DMS 273 (cell line): Measurements from ENCODE around the gene RTEL1.
"Not testable (repeated sequence)": the region's sequence is repeated elsewhere in the genome, so short reads cannot be mapped to it uniquely, and the experiment has no call there.

Source experiments
- DNase-seq: peaks from one replicate; lab custom pipeline; 2025; ENCODE audit not compliant: unreplicated experiment; lab: John Stamatoyannopoulos, UW

The RTEL1 gene

DNA sequence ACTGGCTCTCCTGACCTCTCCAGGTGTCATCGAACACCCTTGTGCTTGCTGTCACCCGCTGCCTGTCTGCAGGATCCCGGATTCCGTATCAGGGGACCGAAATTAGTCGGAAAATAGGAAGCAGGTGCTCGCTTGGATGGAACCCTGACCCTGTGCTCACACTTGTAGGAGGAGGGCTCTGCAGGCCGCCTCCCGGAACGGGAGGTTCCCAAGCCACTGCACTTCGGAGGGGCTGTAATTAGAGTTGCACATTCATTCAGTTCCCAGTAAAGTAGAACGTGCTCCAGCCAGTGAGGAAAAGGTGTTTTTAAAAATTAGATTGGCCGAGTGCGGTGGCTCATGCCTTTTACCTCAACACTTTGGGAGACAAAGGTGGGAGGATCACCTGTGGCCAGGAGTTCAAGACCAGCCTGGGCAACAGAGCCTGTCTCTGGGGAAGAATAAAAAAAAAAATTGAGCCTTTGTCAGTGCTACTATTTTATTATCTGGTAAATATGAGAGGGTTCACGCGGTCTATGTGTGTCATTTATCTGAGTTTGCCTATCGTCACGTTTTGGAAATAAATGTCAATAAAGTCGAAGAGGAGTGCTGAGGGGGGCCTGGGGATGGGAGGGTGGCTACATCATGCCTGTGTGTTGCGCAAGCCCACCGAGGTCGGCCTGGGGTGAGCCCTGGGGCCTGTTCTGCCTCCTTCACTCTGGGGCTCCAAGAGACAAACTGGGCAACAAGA is 29.7 kb upstream of the RTEL1 start:
- peak; percentile 95 for DNase-seq

DNA sequence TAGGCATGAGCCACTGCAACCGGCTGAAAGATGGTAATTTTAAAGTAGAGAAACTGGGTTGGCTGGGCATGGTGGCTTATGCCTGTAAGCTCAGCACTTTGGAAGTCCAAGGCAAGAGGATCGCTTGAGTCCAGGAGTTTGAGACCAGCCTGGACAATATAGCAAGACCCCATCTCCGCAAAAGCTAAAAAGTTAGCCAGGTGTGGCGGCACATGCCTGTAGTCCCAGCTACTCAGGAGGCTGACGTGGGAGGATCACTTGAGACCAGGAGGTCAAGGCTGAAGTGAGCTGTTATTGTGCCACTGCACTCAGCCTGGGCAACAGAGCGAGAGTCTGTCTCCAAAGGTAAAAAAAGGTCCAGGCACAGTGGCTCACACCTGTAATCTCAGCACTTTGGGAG is 27.2 kb upstream of the RTEL1 start:
- DNase-seq: not testable (repeated sequence)

DNA sequence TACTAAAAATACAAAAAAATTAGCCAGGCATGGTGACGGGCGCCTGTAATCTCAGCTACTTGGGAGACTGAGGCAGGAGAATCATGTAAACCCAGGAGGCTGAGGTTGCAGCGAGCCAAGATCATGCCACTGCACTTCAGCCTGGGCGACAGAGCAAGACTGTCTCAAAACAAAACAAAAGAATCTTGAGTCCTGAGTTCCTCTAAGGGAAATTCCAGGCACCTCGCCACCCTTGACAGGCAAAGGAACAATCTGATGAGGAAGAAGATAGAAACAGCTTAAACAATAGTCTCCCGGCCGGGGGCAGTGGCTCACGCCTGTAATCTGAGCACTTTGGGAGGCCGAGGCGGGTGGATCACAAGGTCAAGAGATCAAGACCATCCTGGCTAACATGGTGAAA is 26.7 kb upstream of the RTEL1 start:
- not testable (repeated sequence) for DNase-seq

DNA sequence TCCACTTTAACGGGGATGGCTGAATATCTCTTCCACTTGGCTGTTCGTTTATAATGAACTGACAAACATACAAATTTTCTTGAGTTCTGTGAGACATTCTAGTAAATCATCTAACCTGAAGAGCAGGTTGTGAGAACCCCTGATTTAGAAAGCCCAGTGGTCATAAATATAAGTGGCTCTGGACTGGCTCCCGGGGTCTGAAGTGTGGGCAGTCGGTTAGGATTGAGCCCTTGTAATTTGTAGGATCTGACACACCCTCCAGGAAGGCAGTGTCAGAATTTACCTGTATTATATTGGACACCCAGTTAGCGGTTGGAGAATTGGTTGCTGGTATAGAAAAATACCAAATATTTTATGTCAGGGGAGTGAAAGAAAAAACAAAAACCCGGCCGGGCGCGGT is 24.4 kb upstream of the RTEL1 start:
- DNase-seq: no peak

DNA sequence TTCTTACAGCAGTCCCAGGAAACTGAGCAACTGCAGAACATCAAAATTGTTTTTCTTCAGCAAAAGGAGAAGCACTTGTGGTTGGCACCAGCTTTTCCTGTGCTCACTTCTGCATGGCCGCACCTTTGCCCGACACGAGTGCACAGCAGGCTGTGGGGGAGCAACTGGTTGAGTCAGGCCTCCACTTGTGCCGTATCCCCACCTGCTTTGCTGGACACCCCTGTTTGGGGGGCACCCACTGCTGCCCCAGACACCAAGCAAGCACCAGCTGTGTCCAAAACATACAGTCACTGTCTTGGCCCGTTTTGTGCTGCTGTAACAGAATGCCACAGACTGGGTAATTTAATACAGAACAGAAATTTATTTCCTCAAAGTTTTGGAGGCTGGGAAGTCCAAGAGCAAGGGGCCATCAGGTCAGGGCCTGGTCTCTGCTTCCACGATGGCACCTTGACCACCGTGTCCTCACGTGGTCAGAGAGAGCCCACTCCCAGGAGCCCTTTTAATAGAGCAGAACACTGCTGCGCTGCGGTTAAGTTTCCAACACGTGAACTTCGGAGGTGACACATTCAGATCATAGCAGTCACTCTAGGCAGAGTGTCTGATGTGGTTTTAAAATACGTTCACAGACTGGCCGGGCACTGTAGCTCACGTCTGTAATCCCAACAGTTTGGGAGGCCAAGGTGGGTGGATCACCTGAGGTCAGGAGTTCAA is 22.5 kb upstream of the RTEL1 start:
- DNase-seq: no peak

DNA sequence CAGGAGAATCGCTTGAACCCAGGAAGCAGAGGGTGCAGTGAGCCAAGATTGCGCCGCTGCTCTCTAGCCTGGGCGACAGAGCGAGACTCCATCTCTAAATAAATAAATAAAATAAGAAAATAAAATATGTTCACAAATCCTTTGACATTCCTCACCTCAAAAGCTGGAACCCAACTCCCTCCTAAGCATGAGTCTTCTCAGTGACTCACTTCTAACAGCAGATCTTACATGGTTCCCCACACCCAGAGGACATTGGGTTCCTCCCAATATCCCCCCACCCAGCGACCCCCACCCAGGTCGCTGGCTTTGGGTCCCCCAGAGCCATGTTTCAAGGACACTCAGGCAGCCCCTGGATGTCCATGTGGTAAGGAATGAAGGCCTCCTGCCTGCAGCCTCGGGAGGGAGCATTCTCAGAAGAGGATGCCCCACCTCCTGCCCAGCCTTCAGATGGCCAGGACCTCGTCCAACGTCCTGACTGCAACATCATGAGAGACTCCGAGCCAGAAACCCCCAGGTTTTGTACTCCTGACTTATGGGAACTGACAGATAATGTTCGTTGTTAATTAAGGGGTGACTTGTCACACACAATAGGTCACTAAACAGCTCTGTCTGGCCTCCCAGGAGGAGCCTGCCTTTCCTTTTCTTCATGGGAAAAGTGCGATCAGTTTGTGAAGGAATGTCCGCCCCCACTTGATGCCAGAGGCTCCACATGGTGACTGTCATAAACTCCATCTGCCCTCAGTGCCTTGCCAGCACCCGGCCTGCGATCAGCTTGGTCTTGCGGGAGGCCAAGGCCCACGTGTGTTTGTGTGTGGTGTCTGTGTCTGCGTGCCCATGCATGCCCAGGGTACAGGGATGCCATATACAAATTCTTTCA is 21.1 kb upstream of the RTEL1 start:
- peak; percentile 80 for DNase-seq

DNA sequence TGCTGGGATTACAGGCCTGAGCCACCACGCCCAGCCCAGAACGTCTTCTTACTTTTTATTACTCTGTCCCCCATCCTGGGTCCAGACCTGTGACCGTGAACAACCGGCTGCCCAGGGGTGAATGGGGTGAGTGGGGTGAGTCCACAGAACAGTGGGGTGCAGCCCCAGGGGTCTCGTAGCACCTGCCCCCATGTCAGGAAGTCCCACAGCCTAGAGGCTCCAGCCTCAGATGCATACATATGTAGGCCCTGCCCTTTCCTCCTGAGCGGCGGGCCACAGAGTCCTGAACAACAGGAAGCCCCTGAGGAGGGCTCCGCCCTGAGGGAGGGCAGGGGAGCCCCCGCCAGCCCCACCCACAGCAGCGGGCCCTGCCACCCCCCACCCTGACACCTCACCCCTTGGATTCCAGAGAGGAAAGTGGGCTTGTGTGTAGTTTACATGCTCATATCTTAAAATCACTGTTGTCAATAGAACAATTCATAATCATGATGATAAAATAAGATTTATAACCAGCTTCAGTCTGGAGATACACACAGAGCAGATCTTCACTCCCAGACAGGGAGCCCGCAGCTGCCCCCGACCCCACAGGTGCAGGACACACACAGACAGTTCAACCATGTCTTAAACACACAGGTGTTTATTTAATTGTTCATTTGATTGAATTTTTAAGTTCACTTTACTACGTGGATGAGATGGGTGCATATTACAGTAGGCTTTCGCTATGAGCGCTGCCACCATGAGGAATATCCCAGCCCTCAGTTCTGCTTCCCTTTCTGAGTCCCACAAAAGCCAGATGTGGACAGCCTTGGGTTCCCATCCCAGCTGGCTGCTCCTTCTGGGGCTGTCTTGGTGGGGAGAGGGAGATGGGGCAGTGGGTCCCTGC is 18.8 kb upstream of the RTEL1 start:
- DNase-seq: peak; percentile 31

DNA sequence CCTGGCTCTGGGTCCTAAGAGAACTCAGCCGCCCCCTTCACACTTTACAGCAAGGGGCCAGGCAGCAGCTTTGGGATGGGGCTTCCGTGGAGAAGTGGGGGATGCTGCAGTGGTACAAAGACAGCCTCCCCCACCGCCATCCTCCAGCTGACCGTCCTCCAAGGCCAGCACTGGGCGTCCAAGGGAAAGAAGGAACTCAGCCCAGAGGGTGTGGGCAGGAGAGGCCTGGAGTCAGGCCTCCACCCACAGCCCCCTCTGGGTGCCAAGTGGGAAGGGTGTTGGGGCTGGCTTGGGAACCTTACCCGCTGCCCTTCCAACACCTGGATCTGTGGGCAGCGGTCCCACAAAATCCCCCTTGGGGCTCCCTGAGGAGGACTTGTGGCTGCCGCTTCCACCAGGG is 18.0 kb upstream of the RTEL1 start:
- DNase-seq: no peak

DNA sequence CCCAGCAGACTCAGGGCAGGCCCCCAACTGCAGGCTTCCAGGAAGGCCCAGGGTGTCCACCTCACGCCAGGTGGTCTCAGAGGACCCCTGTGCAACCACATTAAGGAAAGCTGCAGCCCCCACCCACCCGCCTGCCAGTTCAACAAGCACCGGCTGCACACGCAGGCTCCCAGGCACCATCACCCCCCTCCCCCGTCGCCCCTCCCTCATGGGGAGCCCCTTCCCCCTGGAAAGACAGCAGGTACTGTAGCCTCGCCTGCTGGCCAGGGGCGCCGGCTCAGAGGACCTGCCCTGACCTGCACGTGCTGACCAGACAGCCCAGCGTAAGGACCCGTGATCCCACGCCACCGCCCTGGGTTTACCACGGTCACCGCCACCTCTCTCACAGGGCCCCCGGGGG is 17.4 kb upstream of the RTEL1 start:
- not testable (repeated sequence) for DNase-seq

DNA sequence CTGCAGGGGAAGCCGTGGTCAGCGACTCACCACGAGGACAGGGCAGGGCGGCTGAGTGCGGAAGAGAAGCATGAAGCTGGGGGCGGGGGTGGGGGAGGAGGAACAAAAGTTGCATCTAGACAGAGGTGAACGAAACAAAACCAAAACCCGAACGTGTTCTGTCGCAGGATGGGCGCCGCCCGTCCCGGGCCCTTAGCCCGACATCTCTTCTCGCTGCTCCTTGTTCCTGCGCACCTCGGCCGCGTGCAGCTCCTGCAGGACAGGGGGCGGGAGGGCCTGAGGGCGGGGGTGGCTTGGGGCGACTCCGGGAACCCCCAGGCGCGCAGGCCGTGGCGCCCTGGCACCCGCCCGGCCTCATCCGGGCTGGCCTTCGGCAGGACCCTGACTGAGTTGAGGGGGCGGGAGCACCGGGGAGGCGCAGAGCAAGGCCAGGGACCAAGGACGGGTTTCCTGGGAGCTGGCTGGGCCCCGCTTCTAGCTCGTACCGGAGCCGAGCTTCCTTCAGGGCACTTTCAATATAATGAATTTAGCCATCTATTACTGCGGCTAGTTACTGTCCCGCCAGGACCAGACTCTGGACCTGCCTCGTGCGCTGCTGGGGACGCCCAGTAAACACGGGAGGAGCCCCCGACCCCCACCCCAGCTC is 16.8 kb upstream of the RTEL1 start:
- no peak for DNase-seq

DNA sequence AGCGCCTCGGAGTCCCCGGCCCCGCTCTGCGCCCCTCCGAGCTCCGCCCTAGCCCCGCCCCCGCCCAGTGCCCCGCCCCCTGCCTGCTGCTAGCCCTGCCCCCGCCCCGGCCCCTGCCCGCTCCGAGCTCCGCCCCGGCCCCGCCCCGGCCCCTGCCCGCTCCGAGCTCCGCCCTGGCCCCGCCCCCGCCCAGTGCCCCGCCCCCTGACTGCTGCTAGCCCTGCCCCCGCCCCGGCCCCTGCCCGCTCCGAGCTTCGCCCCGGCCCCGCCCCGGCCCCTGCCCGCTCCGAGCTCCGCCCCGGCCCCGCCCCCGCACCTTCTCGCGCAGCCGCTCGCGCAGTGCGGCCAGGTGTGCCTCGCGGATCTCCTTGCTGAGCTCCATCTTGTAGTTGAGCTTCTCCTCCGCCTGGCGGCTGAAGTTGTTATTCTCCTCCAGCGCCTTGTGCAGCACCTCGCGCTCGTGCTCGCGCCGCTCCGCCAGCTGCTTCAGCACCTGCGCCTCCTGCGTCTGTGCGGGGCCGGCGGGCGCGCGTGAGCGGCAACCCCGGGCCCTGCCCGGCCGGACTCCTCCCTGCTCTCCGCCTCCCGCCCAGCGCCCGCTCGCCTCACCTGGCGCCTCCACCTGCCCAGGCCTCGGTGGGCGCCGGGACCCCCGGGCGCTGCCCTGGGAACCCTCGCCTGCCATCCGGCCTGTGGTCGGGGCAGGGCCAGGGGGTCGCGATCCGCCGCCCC is 16.2 kb upstream of the RTEL1 start:
- peak; percentile 92 for DNase-seq

DNA sequence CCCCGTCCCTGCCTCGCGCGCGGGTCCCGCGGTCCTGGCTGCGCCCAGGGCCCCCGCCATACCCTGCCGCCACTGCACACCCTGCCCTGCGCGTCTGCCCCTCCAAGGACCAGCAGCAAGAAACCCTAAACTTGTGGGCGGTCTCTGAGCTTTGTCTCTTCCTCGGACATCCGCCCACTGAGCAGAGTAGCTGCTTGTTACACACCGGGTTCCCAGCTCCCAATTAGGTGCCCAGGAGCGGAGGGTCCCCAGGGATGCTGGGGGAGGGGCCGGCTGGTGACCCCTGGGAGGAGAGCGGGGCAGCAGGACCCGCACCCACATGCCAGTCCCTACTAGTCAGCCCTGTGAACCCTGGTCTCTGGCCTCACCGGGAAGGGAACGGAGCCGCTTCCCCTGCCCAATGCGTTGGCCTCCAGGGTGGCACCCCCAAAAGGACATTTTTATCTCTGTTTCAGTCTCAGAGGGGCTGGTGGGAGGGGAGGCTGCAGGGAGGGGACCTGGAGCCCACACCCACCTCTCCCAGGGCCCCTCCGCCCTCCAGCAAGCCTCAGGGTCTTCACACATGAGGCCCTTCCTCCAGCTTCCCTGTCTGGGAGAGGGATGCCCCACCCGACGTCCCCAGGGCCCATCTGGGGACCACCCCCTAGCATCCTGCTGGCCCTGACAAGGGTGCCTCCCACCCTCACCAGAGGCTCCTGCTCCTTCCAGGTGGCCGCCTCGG is 15.4 kb upstream of the RTEL1 start:
- peak; percentile 55 for DNase-seq

DNA sequence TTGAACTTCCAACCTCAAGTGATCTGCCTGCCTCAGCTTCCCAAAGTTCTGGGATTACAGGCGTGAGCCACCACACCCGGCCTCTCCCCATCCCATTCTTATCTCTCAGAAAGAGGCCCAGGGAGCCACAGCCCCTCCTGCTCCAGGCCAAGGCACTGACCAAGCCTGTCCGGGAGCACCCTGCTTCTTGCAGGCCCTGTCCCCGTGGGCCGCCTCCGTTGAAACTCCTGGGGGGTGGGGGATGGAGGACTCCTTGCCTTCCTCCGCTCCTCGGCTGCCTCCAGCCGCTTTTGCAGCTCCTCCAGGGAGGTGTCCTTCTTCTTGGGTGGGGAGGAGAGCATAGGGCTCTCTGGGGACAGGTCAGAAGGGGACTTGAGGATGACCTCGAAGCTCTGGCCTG is 14.6 kb upstream of the RTEL1 start:
- no peak for DNase-seq

DNA sequence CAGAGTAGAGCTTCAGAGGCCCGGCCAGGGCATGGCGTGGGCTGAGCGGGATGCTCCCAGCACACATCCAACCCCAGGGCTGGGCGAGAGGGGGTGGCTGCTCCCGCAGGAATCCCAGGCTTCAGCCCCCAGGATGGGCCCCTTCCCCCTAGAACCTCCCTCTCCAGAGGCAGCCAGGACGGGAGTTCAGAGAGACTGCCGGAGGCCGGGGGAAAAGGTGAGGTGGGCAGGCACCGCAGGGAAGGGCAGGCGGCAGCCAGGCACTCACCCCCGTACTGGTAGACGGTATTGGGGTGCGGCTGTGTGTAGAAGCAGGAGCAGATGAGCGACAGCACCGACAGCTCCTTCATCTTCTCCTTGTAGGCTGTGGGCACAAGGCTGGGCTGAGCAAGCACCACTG is 14.2 kb upstream of the RTEL1 start:
- no peak for DNase-seq

DNA sequence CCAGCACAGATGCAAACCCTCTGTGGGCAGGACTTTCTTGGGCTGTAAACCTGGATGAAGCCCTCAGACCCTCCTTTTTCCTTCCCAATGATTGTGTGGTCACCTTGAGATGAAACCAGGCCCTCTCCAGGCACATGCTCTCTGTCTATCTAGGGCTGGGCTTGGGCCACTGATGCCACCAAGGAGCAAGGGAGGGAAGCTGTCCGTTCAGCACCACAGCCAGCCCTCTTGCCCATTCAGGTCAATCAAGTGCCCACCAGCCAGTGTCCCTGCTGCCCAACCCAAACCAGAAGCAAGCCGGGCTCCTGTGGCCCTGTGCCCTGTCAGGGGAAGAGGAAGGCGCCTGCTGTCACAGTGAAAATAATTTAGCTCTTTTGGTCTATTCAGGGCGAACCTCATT is 12.9 kb upstream of the RTEL1 start:
- no peak for DNase-seq

DNA sequence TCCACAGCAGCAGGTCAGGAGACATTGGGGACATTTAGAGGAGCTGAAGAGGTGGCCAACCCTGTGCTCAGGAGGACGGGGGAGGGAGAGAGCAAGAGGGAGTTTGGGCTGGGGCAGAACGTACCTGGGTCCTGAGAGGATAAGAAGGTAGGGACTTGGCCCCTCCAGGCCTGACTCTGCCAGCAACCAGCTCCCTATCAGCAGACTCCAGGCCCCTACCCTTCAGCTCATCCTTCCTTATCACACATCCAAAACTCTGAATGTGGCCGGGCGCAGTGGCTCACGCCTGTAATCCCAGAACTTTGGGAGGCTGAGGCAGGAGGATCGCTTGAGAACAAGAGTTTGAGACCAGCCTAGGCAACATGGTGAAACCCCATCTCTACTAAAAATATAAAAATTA is 9.9 kb upstream of the RTEL1 start:
- no peak for DNase-seq

DNA sequence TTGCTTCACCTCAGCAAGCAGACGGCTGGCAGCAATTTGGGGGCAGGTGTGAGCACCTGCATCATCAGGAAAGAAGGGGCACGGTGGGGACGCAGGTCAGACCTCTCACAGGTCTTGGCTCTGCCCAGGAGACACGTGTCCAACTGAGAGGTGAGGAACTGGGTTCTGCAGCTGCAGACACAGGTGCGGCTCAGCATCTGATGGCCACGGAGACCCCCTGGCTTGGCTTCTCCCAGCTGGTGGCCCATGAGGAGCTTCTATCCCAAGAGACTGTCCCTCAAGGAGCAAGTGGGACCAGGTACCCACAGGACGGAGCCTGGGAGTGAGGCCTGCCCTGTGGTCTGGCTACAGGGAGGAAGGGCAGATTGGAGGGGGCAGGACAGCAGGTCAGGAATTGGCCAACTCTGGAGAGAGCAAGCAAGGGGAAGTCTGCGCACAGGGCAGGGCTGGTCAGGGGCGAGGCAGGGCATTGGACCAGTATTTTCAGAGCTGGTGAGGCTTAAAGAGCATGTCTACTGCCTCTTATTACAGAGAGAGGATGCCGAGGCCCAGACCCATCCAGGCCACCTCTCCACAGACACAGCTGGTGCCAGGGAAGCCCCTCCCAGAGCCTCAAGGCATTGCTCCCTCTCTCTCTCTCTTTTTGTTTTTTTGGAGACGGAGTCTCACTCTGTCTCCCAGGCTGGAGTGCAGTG is 9.1 kb upstream of the RTEL1 start:
- no peak for DNase-seq

DNA sequence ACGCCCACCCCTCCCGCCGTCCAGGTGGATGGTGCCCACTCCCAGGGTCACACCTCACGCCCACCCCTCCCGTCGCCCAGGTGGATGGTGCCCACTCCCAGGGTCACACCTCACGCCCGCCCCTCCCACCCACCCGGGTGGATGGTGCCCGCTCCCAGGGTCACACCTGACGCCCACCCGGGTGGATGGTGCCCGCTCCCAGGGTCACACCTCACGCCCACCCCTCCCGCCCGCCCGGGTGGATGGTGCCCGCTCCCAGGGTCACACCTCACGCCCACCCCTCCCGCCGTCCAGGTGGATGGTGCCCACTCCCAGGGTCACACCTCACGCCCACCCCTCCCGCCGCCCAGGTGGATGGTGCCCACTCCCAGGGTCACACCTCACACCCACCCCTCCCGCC is 7.6 kb upstream of the RTEL1 start:
- not testable (repeated sequence) for DNase-seq

DNA sequence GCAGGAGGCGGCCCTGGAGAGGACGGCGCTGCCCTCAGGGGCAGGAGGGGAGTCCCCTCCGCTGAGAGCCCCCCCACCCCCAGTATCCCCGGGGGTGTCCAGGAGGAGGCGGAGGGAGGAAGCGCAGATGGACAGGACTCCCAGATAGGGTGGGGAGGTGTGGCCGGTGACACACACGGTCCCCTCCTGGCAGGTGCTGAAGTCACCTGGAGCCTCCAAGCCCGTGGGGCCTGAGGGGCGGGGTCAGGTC is 6.2 kb upstream of the RTEL1 start:
- no peak for DNase-seq
